HG02885 (cell line): ENCODE data around the gene C2CD2L.
"Not testable (repeated sequence)": the region's sequence is repeated elsewhere in the genome, so short reads cannot be mapped to it uniquely, and the experiment has no call there.

Experiments
- ATAC-seq: cut with Tn5 transposase; IDR thresholded peaks from one replicate; pipeline ENCODE4 v1.9.1; 2021; ENCODE audit warnings: mild to moderate bottlenecking; ENCODE audit not compliant: unreplicated experiment, poor library complexity

The C2CD2L gene

DNA sequence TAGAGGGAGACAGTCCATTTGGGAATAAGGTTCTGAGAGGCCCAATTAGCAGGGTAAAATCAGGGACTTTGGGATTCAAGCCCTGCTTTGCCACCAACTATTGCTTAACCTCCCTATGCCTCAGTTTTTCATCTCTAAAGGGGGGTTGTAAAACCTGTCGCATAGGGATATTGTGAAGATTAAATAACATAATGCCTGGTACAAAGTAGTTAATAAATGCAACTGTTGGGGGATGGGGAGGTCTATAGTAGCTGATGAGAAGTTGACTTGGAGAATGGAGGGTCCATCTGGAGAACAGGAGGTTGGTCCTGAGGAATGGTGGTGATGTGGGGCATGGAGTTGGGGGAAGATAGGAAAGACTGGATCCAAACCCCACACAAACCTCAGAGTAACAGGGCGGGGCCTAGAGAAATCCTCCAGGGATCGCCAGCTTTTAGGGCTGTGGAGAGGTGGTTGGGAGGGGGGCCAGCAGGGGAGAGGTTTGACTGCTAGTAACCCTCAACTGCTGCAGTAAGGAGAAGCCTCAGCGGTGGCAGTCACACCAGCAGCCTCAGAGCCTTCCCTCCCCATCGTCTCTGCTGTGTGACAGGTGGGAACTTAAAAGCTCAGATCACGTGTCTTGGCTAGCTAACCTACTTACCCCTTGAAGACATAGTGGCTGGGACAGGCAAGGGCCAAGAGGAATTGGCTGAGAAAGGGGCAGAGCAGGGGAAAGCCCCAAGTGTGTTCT lies 40.6 kb downstream of the C2CD2L start:
- ATAC-seq = no peak

DNA sequence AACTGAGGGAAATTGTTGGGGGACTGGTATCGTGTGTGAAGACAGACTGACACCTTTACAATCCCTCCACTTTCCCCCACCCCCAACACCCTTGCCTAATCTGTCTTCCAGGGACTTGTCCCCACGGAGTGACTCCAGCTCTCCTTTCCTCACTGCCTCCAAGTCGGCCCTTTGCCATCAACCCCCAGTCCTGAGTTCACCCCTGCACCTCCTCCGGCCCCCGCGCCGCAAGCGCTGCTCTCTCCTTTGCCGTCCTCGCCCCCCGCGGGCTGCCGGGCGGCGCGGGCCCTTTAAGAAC lies 41.5 kb downstream of the C2CD2L start:
- ATAC-seq = no peak

DNA sequence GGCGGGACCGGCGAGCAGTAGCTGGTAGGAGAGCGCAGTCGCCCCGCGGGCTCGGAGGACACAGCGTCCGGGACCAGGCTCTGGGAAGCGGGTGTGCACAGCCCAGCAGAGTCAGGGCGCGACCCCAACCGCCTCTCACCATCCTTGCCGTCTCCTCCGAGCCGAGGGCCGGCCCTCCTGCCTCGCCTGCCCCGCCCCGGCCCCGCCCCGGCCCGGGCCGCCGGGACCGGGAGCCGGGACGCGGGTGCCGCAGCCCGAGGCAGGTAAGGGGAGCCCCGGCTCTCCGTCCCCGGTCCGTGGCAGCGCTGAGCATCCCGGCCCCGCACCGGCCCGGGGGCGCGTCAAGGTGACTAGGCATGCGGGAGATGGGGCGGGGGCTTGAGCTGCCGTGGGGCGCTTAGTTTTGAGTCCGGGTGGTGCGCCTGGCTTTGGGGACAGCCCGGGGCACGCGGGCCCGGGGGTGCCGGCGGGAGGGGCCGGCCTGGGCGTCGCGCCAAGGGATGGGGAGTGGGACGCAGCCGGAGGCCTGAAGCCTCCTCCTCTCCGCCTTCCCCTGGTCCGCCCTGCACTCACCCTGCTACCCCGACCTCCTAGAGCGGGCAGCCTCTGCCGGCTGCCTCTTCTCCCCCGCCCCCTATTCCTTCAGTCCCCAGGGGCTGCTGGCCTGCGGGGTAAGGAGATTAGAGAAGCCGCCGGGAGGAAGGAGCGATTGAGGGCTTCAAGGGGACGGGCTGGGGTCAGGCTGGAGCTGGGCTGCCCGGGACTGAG lies 42.1 kb downstream of the C2CD2L start, which contains the start of gene ABCG4:
ABCG4 (plus strand) TSS at position 35 of the 768 bp plus-strand sequence. CDS start 914 bp downstream, outside the sequence.
- ATAC-seq = no peak

DNA sequence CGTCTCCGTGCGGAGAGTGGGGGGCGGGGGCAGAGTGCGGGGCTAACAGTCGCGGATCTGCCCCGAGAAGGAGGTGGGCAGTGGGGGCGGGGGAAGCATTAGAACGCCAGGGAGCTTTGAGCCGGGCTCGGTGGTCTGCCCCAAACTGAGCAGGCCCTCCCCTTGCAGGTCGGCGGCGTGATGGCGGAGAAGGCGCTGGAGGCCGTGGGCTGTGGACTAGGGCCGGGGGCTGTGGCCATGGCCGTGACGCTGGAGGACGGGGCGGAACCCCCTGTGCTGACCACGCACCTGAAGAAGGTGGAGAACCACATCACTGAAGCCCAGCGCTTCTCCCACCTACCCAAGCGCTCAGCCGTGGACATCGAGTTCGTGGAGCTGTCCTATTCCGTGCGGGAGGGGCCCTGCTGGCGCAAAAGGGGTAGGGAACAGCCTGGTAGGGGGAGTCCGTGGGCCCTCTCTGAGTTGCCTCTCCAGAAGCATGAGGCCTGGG lies 42.7 kb downstream of the C2CD2L start:
- no peak for ATAC-seq

DNA sequence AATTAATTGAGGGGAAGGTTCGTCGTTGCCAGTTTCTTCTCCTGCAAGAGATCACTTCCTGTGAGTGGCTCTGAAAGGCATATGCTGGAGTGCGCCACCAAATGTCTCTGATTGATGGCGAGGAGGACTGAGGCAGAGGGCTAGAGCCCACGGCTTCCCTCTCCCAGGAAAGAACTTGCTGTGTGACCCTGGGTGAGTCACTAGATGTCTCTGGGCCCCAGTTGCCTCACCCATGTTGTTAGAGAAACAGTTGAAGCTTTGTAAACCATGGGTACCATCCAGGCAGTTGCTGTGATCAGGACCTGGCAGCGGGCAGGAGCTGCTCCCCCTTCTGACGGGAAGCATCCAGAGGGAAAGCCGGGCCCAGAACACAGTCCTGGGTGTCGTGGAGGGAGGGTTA lies 44.9 kb downstream of the C2CD2L start:
- no peak for ATAC-seq

DNA sequence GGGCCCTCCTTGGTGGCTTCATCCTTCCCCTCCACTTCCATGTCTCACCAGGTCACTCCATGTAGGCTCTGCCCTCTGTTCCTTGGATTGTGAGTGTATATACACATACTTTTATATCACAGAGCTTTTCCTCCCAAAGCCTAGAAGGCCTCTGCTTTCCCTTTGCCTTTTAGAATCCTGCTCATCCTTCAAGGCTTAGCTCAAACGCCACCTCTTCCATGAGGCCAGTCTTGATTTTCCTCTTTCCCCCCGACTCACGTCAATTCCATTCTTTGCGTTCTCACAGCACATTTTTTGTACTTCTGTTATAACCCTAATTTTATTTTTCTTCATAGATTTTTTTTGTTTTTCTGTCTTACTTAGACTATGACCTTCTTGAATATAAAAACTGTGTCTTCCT lies 45.5 kb downstream of the C2CD2L start:
- no peak for ATAC-seq

DNA sequence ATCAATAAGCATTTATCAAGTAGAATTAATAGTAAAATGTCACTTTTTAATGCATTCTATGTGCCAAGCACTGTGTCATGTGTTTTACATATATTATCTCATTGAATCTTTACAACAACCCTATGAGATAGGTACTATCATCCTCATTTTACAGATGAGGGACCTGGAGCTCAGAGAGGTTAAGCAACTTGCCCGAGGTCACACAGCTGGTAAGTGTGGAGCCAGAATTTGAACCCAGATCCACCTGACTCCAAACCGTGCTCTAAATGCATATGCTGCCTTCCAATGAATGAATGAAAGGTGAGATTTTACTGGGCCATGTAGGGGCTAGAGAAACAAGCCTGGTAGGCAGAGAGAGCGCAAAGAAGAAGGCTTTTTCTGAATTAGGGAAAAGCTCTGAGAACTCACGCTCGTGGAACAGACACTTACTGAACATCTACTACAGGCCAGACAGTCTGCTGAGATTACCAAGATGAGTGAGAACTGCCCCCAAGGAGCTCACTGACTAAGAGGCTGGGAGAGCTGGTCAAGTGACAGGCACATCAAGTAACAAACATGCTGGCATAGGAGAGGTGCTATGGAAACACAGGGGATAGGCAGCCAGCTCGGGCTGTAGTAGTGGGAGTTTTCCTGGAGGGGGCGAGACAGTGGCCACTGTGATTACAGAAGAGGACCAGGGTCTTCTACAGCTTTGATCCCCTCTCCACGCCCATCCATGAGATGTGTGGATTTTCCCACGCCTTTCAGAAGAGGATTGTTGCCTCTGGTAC lies 46.1 kb downstream of the C2CD2L start:
- ATAC-seq = no peak

DNA sequence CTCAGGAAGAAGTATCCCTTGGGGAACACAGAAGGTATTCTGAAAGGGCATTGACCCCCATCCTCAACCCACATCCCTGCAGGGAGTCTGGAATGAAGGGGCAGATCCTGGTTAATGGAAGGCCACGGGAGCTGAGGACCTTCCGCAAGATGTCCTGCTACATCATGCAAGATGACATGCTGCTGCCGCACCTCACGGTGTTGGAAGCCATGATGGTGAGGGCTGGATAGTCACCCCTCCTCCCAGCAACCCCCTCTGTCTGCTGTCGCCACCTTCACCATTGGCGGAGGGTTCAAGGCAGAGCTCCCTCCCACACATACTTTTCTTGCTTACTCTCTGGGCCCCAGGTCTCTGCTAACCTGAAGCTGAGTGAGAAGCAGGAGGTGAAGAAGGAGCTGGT lies 47.0 kb downstream of the C2CD2L start:
- ATAC-seq = no peak

DNA sequence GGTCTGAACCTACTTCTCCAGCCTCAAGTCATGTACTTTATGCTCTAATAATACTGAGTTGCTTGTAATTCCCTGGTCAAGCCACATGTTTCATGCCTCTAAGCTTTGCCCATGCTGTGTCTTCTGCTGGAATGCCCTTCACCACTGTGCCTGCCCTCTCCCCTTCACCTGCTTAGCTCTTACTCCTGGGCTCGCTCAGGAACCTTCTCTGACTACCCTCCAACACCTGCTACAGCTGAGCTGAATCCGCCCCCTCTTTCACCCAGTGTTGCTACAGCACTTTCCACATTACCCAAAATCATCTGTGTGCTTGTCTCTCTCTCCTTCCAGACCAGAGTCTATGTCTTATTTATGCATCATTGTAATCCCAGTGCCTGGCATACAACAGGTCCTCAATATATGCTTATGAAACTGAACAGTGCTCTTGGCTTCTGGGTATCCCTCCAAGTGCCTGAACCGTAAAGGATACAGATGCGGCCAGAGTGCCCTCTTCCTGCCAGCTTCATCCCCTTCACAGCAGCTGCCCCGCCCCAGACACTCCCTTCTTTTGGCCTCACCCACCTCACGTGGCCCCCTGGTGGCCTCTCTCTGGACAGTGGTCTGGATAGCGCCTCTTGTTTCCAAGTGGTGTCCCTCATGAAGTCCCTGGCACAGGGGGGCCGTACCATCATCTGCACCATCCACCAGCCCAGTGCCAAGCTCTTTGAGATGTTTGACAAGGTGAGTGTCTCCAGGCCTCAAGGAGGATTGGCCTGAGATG lies 48.8 kb downstream of the C2CD2L start:
- ATAC-seq = no peak

DNA sequence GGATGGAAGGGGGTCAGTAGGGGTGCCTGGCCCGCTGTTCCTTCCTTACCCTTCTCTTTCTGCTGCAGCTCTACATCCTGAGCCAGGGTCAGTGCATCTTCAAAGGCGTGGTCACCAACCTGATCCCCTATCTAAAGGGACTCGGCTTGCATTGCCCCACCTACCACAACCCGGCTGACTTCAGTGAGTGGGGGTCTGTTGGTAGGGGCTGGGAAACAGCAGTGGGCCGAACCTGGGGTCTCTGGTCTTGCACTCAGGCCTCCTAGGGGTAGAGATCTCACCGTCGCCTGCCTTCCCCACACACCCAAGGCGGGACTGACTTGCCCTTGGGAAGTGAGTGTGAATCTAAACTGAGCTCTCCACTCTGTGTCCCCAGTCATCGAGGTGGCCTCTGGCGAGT lies 49.4 kb downstream of the C2CD2L start:
- ATAC-seq = no peak

DNA sequence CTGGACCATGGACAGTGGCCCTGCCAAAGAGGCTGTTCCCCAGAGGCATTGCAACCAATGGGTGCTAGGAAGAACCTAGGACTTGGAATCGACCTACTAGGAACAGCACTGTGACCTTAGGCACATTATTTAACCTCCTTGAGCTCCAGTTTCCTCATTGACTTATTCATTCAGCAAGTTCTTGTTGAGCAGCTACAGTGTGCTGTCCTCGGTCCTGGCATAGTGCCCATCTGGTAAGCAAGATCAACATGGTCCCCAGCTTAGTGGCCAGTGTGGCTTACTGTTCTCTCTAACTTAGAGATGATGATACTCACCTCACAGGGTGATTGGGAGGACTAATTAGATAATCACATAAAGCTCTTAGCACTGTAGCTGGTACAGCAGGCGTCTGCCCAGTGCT lies 49.9 kb downstream of the C2CD2L start:
- no peak for ATAC-seq

DNA sequence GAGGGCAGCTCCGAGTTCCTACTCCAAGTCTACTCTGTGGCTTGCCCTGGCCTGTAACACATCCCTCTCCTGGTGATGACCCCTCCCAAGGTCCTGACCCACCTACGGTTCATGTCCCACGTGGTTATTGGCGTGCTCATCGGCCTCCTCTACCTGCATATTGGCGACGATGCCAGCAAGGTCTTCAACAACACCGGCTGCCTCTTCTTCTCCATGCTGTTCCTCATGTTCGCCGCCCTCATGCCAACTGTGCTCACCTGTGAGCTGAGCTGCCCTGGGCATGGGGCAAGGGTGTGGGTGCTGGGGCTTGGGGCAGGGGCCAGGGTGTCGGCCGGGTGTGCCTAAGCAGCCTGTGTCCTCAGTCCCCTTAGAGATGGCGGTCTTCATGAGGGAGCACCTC lies 51.3 kb downstream of the C2CD2L start:
- no peak for ATAC-seq

DNA sequence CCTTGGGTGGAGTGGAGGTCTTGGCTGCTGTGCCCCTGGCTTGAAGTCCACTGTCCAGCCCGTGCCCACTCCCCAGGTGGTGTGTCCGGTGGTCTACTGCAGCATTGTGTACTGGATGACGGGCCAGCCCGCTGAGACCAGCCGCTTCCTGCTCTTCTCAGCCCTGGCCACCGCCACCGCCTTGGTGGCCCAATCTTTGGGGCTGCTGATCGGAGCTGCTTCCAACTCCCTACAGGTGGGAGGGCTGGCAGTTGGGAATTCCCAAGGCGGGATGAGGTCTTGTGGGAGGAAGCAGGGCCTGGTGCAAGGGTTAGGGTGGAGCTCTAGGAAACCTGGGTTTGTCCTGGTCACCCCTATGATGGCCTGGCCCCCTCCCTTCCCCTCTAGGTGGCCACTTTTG lies 53.0 kb downstream of the C2CD2L start:
- ATAC-seq = no peak

DNA sequence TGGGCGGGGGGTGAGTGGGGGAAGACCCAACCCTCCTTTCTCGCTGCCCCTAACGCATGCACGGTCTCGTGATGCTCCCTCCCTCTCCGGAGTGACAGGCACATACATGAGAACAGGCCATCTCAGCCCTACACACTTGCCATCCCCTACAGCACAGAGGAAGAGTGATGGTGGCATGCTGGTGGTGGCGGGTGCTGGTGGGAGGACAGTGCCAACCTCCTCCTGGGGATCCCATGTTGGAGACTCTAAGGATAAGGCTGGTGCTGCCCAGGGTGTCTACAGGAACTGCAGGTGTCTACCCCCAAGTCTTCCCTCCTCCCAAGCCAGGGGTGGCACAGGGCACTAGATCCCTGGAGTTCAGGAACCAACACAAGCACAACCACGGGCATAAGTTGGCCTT lies 54.7 kb downstream of the C2CD2L start:
- ATAC-seq = no peak

DNA sequence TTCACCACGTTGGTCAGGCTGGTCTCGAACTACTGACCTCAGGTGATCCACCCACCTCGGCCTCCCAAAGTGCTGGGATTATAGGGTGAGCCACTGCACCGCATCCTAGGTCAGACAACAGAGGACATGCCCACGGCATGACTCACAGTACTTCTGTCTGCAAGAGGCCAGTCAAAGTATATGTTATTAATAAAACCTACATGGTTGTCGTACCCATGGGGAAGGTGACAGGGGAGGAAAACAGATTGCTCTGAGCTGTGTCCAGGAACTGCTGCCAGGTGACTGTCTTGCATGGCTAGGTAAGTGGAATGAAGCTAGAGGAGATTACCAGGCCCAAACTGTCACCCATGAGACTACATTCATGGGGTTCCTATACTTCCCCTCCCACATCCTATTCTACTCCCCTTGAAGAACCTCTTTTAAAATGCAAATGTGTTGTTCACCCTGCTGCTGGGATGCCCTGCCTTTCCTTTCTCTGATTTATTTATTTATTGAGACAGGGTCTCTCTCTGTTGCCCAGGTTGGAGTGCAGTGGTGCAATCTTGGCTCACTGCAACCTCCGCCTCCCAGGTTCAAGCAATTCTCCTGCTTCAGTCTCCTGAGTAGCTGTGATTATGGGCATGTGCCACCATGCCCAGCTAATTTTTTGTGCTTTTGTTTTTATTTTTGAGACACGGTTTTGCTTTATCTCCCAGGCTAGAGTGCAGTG lies 59.4 kb downstream of the C2CD2L start:
- ATAC-seq = no peak

DNA sequence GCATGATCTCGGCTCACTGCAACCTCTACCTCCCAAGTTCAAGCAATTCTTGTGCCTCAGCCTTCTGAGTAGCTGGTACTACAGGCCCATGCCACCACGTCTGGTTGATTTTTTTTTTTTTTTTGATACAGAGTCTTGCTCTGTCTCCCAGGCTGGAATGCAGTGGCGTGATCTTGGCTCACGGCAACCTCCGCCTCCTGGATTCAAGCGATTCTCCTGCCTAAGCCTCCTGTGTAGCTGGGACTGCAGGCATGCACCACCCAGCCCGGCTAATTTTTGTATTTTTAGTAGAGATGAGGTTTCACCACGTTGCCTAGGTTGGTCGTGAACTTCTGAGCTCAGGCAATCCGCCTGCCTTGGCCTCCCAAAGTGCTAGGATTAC lies 59.9 kb downstream of the C2CD2L start:
- not testable (repeated sequence) for ATAC-seq

DNA sequence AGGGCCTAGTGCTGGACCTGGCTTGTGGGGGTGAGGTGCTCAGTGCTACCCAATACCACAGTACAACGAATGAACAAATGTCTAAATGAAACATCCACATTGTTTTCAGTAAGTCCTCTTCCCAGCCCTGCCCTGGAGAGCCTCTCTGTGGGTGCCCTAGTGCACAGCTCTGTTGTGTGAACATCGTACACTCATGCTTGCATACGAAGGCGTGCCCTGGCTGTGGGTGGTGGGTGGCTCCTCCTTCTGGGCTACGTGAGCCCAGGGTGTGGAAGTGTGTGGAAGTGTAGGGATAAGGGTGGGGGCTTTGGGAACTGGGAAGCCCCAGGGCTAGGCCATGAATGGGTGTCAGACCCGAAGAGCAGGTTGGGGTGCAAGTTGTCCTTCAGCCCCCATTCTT lies 60.8 kb downstream of the C2CD2L start:
- no peak for ATAC-seq
